ENCODE measurements around the gene SLC27A1. TPM values are rescaled to one million over a fixed set of nuclear protein-coding genes. Genes with fewer than 3 reads are reported as not detected.
"Not testable (repeated sequence)": the region's sequence is repeated elsewhere in the genome, so short reads cannot be mapped to it uniquely, and the experiment has no call there.

The SLC27A1 gene
- total RNA-seq, 1 experiment from 2014 or later: 9.1 TPM

GRCh38 chr19:17455308-17456123 is 14.8 kb upstream of the SLC27A1 start:
- no peak for DNase-seq (ENCODE audit: low read depth)

GRCh38 chr19:17456127-17456526 is 14.2 kb upstream of the SLC27A1 start:
- DNase-seq (ENCODE audit: low read depth): no peak

- no peak for DNase-seq (ENCODE audit: low read depth)
Measured at GRCh38 chr19:17457616-17458015, 12.7 kb upstream of the SLC27A1 start.

GRCh38 chr19:17458970-17459369 is 11.4 kb upstream of the SLC27A1 start:
- no peak for DNase-seq (ENCODE audit: low read depth)

- no peak for DNase-seq (ENCODE audit: low read depth)
Measured at GRCh38 chr19:17460372-17461230, 9.7 kb upstream of the SLC27A1 start, which contains the start of gene NXNL1. Gene NXNL1, minus strand, starts transcription at chr19:17460926. Its CDS starts 57 bp downstream, at chr19:17460869.

- no peak for DNase-seq (ENCODE audit: low read depth)
Measured at GRCh38 chr19:17466487-17466850, 3.9 kb upstream of the SLC27A1 start.

- no peak for DNase-seq (ENCODE audit: low read depth)
Measured at GRCh38 chr19:17467471-17468301, 2.6 kb upstream of the SLC27A1 start.

GRCh38 chr19:17468302-17469091 is 1.8 kb upstream of the SLC27A1 start:
- no peak for DNase-seq (ENCODE audit: low read depth)

GRCh38 chr19:17469092-17469480 is 1.2 kb upstream of the SLC27A1 start:
- DNase-seq (ENCODE audit: low read depth): no peak

- peak; percentile 84 for DNase-seq (ENCODE audit: low read depth)
Measured at GRCh38 chr19:17469481-17470067, 750 bp upstream of the SLC27A1 start.

- no peak for DNase-seq (ENCODE audit: low read depth)
Measured at GRCh38 chr19:17471410-17472125, 1.2 kb downstream of the SLC27A1 start.

GRCh38 chr19:17473041-17473440 is 2.7 kb downstream of the SLC27A1 start:
- DNase-seq (ENCODE audit: low read depth): peak; percentile 89

- DNase-seq (ENCODE audit: low read depth): not testable (repeated sequence)
Measured at GRCh38 chr19:17475011-17475540, 4.8 kb downstream of the SLC27A1 start.

GRCh38 chr19:17475541-17476115 is 5.3 kb downstream of the SLC27A1 start:
- peak; percentile 96 for DNase-seq (ENCODE audit: low read depth)

GRCh38 chr19:17479325-17479791 is 9.0 kb downstream of the SLC27A1 start:
- peak; percentile 29 for DNase-seq (ENCODE audit: low read depth)

- DNase-seq (ENCODE audit: low read depth): no peak
Measured at GRCh38 chr19:17481986-17482385, 11.7 kb downstream of the SLC27A1 start.

GRCh38 chr19:17482877-17483604 is 12.7 kb downstream of the SLC27A1 start:
- no peak for DNase-seq (ENCODE audit: low read depth)

- DNase-seq (ENCODE audit: low read depth): no peak
Measured at GRCh38 chr19:17483605-17484002, 13.3 kb downstream of the SLC27A1 start.
